ENCODE data around the gene IMMP2L. TPM values are rescaled to one million over a fixed set of nuclear protein-coding genes. Genes with fewer than 3 reads are reported as not detected.
"Not testable (repeated sequence)": the region's sequence is repeated elsewhere in the genome, so short reads cannot be mapped to it uniquely, and the experiment has no call there.

Gene IMMP2L
- total RNA-seq, 2 donors from 2014 or later = 10.9 to 12.7 TPM

DNA sequence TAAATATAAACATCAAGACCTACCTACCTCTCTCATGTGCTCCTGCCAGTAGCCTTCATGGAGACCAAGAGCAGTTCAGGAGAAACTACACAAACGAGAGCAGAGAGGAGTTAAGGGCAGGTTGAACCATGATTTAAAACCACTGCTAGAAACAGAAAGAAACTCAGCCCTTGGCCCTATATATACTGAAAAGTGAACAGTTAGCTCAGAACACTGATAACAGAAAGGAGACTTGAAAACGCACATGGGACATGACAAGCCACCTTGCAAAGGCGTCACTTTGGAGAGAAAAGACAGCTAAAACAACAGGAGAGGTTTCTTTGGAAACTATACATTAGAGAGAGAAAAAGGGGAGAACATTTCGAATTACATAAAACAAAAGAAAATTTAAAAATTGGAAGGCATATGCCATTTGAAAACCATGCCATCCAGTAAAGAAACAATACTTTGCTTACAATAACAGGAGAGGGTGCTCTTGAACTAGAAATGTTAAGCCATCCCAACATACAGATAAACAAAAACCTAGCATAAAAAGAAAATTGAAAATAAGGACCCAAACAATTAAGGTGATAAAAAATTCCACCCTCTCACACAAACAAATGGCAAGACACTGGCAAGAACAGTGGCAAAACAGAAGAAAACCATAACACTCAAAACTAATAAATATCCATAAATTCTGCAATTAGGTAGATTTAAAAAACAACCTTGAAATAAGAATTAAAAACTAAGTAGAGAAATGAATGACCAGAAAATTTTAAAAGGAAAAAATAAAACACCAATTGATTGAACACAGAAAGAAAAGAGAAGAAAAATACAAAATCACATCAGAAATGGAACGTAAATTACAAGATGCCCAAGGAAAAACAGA is 232.7 kb downstream of the IMMP2L start:
- no peak overlapping the region for H3K4me3 Mint-ChIP-seq
- no peak for DNase-seq (ENCODE audit: low spot score)
- no peaks in the 10 kb centered on the region for H3K27me3 Mint-ChIP-seq
- peaks cover 10% of the 10 kb centered on the region for H3K36me3 Mint-ChIP-seq
- H3K27ac Mint-ChIP-seq = no peak overlapping the region
- ATAC-seq = no peak
- H3K4me1 Mint-ChIP-seq (ENCODE audit: low read depth in 2 of 2) = peaks cover 0 to 10% of the 10 kb centered on the region in 2 donors
- H3K9me3 Mint-ChIP-seq = peaks cover 6% of the 10 kb centered on the region

DNA sequence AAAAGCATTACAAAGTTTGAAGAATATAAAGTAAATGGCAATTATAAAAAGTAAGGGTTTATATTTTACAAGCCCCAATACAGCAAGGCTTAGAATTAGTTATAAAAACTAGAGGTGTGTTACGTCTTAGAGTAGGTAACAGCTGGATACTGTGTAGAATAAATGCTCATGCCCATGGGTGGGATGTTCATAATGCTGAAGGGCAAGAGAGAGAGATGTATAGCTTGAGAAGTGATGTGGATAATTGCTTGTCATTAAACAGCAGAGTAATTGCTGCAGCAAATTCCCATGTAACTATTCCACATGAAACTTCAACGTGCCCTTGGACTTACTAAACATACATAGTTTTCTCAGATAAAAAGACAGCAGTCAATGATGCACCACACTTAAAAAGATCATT is 233.8 kb downstream of the IMMP2L start:
- H3K4me1 Mint-ChIP-seq (ENCODE audit: low read depth in 2 of 2) = peaks cover 0 to 10% of the 10 kb centered on the region in 2 donors
- H3K27me3 Mint-ChIP-seq = no peaks in the 10 kb centered on the region
- peaks cover 6% of the 10 kb centered on the region for H3K9me3 Mint-ChIP-seq
- ATAC-seq (no peak), DNase-seq (ENCODE audit: low spot score) (no peak)
- peaks cover 10% of the 10 kb centered on the region for H3K36me3 Mint-ChIP-seq
- no peak overlapping the region for H3K4me3 Mint-ChIP-seq
- H3K27ac Mint-ChIP-seq = no peak overlapping the region

DNA sequence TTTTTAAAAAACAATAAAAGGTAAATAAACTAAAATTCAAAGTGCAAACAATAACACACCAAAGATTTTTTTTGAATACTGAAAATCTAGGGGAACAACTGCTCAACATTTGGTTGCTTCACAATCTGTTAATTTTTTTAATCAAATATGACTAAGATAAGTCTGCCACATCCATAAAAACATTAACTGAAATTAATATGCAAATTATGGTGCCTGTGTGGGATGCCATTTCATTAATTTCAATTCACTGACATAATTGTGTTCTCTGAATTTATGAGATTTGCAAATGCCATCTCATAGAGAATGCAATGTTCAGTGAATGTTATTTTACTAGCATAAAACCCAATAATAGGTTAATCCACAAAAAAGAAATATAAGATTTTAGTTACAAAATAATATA is 237.5 kb downstream of the IMMP2L start:
- H3K27me3 Mint-ChIP-seq = no peaks in the 10 kb centered on the region
- H3K4me1 Mint-ChIP-seq (ENCODE audit: low read depth in 2 of 2) = peaks cover 0 to 6% of the 10 kb centered on the region in 2 donors
- DNase-seq (ENCODE audit: low spot score) = no peak
- no peak overlapping the region for H3K4me3 Mint-ChIP-seq
- peaks cover 13% of the 10 kb centered on the region for H3K36me3 Mint-ChIP-seq
- no peak for ATAC-seq
- H3K27ac Mint-ChIP-seq = no peak overlapping the region
- H3K9me3 Mint-ChIP-seq = peaks cover 7% of the 10 kb centered on the region

DNA sequence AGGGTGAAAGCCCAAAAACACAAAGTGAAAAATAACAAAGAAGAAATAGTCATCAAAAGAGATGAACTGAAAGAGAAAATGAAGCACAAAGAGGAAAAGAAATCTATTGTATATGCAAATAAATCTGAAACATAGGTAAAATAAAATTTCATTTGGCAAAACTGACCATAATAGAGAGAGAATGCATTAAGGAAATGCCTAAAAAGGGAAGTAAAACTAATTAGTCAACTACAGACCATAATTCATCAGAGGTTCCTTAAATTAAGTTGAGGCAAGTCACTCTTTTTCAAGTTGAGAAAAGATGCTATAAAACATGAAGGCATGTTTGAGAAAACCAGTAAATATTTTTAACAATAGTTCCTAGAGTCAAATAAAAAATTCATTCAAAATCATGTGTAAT is 238.1 kb downstream of the IMMP2L start:
- no peak for DNase-seq (ENCODE audit: low spot score)
- Mint-ChIP-seq H3K27me3 (no peaks in the 10 kb centered on the region), H3K4me3 (no peak overlapping the region), H3K9me3 (peaks cover 4% of the 10 kb centered on the region), H3K27ac (no peak overlapping the region), H3K36me3 (peaks cover 7% of the 10 kb centered on the region), H3K4me1 (ENCODE audit: low read depth in 2 of 2) (peaks cover 0 to under 1% of the 10 kb centered on the region in 2 donors)
- no peak for ATAC-seq

DNA sequence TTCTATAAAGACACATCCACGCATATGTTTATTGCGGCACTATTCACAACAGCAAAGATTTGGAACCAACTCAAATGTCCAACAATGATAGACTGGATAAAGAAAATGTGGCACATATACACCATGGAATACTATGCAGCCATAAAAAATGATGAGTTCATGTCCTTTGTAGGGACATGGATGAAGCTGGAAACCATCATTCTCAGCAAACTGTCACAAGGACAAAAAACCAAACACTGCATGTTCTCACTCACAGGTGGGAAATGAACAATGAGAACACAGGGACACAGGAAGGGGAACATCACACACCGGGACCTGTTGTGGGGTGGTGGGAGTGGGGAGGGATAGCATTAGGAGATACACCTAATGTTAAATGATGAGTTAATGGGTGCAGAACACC is 238.6 kb downstream of the IMMP2L start:
- not testable (repeated sequence) for H3K27me3 Mint-ChIP-seq; H3K9me3 Mint-ChIP-seq; H3K27ac Mint-ChIP-seq; DNase-seq (ENCODE audit: low spot score); H3K4me3 Mint-ChIP-seq; H3K36me3 Mint-ChIP-seq; H3K4me1 Mint-ChIP-seq (ENCODE audit: low read depth in 2 of 2); ATAC-seq

DNA sequence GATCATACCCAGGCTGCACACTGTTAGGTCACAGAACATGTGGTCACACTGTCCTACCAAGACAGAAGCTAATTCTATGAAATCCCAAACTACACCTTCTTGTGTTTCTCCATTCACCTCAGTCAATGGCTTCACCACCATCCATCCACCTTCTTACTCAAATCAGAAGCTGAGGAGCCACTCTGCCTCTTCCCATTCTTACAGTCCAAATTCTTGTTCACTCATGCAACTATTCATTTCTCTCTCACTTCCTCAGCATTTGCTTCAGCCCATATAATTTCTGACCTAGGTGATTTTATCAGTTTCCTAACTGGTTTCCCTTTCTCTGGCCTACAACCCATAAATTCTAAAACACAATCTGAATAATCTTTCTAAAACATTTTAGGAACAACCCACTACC is 242.2 kb downstream of the IMMP2L start:
- Mint-ChIP-seq H3K36me3 (peaks cover 13% of the 10 kb centered on the region), H3K27ac (no peak overlapping the region), H3K4me3 (no peak overlapping the region), H3K4me1 (ENCODE audit: low read depth in 2 of 2) (no peaks in the 10 kb centered on the region), H3K9me3 (peaks cover 10% of the 10 kb centered on the region), H3K27me3 (no peaks in the 10 kb centered on the region)
- DNase-seq (ENCODE audit: low spot score) (no peak), ATAC-seq (no peak)

DNA sequence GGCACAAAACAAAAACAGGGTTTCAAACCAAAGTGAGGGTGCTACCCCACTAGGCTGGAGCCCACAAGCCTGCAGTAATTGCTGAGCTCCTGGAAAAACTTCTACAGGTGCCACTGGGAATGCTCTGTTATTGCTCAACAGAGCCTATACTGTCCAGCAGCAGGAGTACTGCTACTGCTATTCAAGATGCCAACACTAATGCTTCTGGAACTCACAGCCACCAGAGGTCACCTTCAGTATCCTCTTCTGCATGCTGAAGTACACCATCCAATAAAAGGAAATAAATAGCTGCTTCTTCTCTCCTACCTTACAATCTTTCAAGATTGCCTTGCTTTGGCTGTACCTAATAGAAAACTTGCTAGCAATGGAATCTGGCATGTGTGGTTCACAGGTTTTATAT is 249.3 kb downstream of the IMMP2L start:
- Mint-ChIP-seq H3K9me3 (peaks cover 8% of the 10 kb centered on the region), H3K36me3 (peaks cover 6% of the 10 kb centered on the region), H3K27ac (no peak overlapping the region), H3K27me3 (no peaks in the 10 kb centered on the region), H3K4me3 (no peak overlapping the region), H3K4me1 (ENCODE audit: low read depth in 2 of 2) (no peaks in the 10 kb centered on the region)
- no peak for ATAC-seq
- no peak for DNase-seq (ENCODE audit: low spot score)

DNA sequence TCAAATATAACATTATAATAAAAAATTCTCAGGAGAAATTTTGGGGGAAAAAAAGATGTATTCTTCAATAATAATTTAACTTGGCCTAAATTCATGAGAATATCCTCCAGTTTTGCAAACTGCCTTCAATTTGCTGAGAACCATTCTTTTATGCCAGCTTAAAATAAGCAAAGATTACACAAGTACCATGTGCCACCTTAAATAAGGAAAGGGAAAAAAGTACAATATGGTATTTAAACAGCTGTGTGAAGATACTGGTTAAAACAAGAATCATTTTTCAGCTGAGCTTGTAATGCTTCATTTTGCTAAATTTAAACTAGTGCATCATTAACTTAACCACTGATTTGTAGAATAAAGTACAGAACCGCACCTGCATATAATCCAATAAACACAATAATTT is 253.6 kb downstream of the IMMP2L start:
- no peaks in the 10 kb centered on the region for H3K27me3 Mint-ChIP-seq
- ATAC-seq (no peak), DNase-seq (ENCODE audit: low spot score) (no peak)
- peaks cover 0 to 2% of the 10 kb centered on the region in 2 donors for H3K4me1 Mint-ChIP-seq (ENCODE audit: low read depth in 2 of 2)
- no peaks in the 10 kb centered on the region for H3K36me3 Mint-ChIP-seq
- H3K4me3 Mint-ChIP-seq = no peak overlapping the region
- H3K27ac Mint-ChIP-seq = no peak overlapping the region
- H3K9me3 Mint-ChIP-seq = peaks cover 6% of the 10 kb centered on the region

DNA sequence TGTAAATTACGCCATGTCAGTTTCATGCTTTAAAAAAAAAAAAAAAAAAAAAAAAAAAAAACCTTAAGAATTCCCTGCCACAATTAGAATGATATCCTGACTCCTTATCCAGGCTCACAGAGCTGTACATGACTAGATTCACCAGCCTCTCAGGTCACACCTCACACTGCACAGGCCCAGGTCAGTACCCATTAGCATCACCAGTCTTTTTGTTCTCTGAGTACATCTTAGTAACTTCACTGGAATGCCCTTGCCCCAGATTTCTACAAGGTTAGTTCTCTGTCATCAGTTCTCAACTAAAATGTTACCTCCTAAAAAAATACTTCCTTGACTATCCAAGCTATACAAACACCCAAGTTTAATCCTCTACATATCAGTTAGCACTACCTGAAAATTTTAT is 260.4 kb downstream of the IMMP2L start:
- H3K27ac Mint-ChIP-seq = no peak overlapping the region

DNA sequence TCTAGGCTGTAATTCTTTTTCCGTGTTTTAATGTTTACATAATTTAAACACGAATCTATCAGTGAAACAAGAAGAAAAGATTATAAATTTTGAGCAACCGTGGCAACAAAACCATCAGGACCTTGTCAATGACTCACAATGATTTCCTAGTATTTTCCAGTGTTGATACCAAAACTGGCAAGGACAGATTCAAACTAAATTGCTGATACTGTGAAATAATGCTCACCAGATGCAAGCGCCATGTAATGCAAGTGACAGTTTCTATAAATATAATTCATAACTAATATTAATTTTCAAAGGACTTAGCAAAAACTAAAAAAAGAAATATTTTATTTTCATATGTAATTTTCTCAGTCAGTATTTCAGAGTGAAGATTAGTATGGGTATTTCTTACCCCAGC is 267.8 kb downstream of the IMMP2L start:
- Mint-ChIP-seq H3K27ac (no peak overlapping the region), H3K36me3 (no peaks in the 10 kb centered on the region), H3K27me3 (no peaks in the 10 kb centered on the region), H3K4me3 (no peak overlapping the region), H3K4me1 (ENCODE audit: low read depth in 2 of 2) (no peaks in the 10 kb centered on the region), H3K9me3 (no peaks in the 10 kb centered on the region)
- DNase-seq (ENCODE audit: low spot score) (no peak), ATAC-seq (no peak)

More for the DNA sequence above, 260.4 kb downstream of the IMMP2L start:
- no peak overlapping the region for H3K4me3 Mint-ChIP-seq
- DNase-seq (ENCODE audit: low spot score) (no peak), ATAC-seq (no peak)
- H3K4me1 Mint-ChIP-seq (ENCODE audit: low read depth in 2 of 2) = peaks cover 0 to 2% of the 10 kb centered on the region in 2 donors
- H3K36me3 Mint-ChIP-seq = no peaks in the 10 kb centered on the region
- no peaks in the 10 kb centered on the region for H3K27me3 Mint-ChIP-seq
- H3K9me3 Mint-ChIP-seq = peaks cover 3% of the 10 kb centered on the region

DNA sequence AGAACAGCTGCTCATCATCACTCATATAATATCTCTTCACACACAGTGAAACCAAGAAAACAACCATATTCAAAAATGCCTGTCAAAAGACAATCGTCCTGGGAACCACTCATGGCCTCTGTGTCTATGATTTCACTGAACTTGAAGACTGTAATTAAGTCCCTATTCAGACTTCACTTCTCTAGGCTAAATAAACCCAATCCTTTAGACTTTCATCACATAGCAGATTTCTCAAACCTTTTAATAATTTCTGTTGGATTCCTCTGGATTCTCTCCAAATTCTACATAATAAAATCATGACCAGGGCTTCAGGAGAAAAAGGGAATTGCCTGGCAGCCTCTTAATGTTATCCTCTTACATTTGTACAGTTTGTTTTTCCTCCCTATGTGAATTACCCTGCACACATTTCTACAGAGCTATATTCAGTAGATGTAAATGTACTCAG is 270.2 kb downstream of the IMMP2L start:
- no peaks in the 10 kb centered on the region for H3K4me1 Mint-ChIP-seq (ENCODE audit: low read depth in 2 of 2)
- no peaks in the 10 kb centered on the region for H3K27me3 Mint-ChIP-seq
- H3K27ac Mint-ChIP-seq = no peak overlapping the region
- H3K36me3 Mint-ChIP-seq = no peaks in the 10 kb centered on the region
- no peak for ATAC-seq
- no peak for DNase-seq (ENCODE audit: low spot score)
- H3K4me3 Mint-ChIP-seq = no peak overlapping the region
- H3K9me3 Mint-ChIP-seq = no peaks in the 10 kb centered on the region

DNA sequence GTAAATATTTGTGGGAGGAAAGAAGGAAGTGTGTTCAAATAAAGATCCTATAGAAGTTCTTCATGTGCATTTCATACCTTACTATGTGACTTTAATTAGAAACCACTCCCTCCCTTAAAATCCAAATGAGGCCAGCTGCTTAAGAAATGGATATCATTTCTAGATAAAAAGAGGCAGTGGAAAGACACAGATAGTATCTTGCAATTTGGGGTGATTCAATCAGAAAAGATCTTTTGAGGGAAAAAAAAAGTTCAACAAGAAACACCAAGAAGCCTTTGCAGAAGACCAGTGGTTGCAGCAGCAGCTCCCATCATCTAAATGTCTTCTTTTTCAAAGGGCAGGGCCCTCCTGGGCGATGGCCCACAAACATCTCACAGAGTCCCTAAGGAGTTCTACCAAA is 271.3 kb downstream of the IMMP2L start:
- Mint-ChIP-seq H3K9me3 (no peaks in the 10 kb centered on the region), H3K4me1 (ENCODE audit: low read depth in 2 of 2) (no peaks in the 10 kb centered on the region), H3K36me3 (no peaks in the 10 kb centered on the region), H3K4me3 (no peak overlapping the region), H3K27ac (no peak overlapping the region), H3K27me3 (no peaks in the 10 kb centered on the region)
- DNase-seq (ENCODE audit: low spot score) (no peak), ATAC-seq (no peak)

DNA sequence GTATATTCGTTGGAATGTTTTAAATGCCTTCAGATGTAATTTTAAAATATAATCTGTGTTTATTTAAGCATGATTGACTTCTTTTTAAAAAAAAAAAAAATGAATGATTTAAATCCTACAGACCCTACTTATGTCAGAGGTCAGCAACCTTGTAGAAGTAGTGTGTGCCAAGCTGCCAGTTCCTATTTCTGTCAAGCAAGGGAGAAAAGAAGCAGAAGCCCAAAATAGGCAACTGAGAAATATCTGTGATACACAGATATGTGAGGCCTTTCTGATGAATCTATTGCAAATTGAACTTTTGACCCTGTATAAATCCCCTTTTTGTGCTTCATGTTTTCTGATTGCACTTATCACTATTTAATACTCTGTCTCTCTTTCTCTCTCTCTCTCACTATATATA is 271.9 kb downstream of the IMMP2L start:
- no peaks in the 10 kb centered on the region for H3K4me1 Mint-ChIP-seq (ENCODE audit: low read depth in 2 of 2)
- ATAC-seq = no peak
- no peak overlapping the region for H3K4me3 Mint-ChIP-seq
- H3K27ac Mint-ChIP-seq = no peak overlapping the region
- H3K36me3 Mint-ChIP-seq = no peaks in the 10 kb centered on the region
- no peaks in the 10 kb centered on the region for H3K9me3 Mint-ChIP-seq
- H3K27me3 Mint-ChIP-seq = no peaks in the 10 kb centered on the region
- no peak for DNase-seq (ENCODE audit: low spot score)

DNA sequence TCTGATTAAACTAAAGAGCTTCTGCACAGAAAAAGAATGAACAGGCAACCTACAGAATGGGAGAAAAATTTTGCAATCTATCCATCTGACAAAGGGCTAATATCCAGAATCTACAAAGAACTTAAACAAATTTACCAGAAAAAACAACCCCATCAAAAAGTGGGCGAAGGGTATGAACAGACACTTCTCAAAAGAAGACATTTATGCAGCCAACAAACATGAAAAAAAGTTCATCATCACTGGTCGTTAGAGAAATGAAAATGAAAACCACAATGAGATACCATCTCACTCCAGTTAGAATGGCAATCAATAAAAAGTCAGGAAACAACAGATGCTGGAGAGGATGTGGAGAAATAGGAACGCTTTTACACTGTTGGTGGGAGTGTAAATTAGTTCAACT is 273.9 kb downstream of the IMMP2L start:
- DNase-seq (ENCODE audit: low spot score); H3K4me3 Mint-ChIP-seq; H3K36me3 Mint-ChIP-seq; ATAC-seq; H3K27ac Mint-ChIP-seq; H3K27me3 Mint-ChIP-seq; H3K9me3 Mint-ChIP-seq; H3K4me1 Mint-ChIP-seq (ENCODE audit: low read depth in 2 of 2): not testable (repeated sequence)

DNA sequence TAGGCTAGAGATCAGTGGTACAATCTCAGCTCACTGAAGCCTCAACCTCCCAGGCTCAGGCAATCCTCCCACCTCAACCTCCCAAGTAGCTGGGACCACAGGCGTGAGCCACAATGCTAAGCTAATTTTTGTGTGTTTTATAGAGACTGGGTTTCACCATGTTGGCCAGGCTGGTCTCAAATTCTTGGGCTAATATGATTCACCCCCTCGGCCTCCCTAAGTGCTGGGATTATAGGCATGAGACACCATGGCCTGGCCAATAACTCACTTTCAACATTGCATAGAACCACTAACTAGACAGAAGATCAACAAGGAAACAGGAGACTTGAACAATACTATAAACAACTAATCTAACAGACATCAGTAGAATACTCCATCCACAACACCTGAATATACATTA is 279.7 kb downstream of the IMMP2L start:
- no peak for ATAC-seq
- no peak overlapping the region for H3K27ac Mint-ChIP-seq
- DNase-seq (ENCODE audit: low spot score) = no peak
- H3K27me3 Mint-ChIP-seq = no peaks in the 10 kb centered on the region
- H3K4me3 Mint-ChIP-seq = no peak overlapping the region
- H3K4me1 Mint-ChIP-seq (ENCODE audit: low read depth in 2 of 2) = no peaks in the 10 kb centered on the region
- H3K36me3 Mint-ChIP-seq = peaks cover 18% of the 10 kb centered on the region
- peaks cover 17% of the 10 kb centered on the region for H3K9me3 Mint-ChIP-seq
